Measurements from ENCODE around the gene PRKD1.

Gene PRKD1

GRCh38 chr14:29668201-29668600, 259.4 kb downstream of the PRKD1 start:
- no peak overlapping the region for H3K4me3 ChIP-seq (ENCODE audit: low read length)
- DNase-seq (ENCODE audit: low read depth): no peak
- peaks cover 42% of the 10 kb centered on the region for H3K4me1 ChIP-seq (ENCODE audit: control insufficient read depth, insufficient read depth, low read length)
- H3K36me3 ChIP-seq (ENCODE audit: control insufficient read depth, insufficient read depth, low read length, severe bottlenecking): peaks cover 12% of the 10 kb centered on the region
- H3K9ac ChIP-seq (ENCODE audit: low read length): no peak overlapping the region
- H3K27me3 ChIP-seq (replicated peaks; ENCODE audit: control insufficient read depth, insufficient read depth, low read length): no peaks in the 10 kb centered on the region
- no peaks in the 10 kb centered on the region for H3K9me3 ChIP-seq (ENCODE audit: control insufficient read depth, low read length)

GRCh38 chr14:29664515-29664914, 263.1 kb downstream of the PRKD1 start:
- Histone ChIP-seq H3K4me3 (ENCODE audit: low read length) (peak overlapping the region; percentile 22), H3K36me3 (ENCODE audit: control insufficient read depth, insufficient read depth, low read length, severe bottlenecking) (peaks cover 17% of the 10 kb centered on the region), H3K9ac (ENCODE audit: low read length) (peak overlapping the region; percentile 81), H3K4me1 (ENCODE audit: control insufficient read depth, insufficient read depth, low read length) (peaks cover 50% of the 10 kb centered on the region), H3K9me3 (ENCODE audit: control insufficient read depth, low read length) (no peaks in the 10 kb centered on the region), H3K27me3 (replicated peaks; ENCODE audit: control insufficient read depth, insufficient read depth, low read length) (no peaks in the 10 kb centered on the region)
- DNase-seq (ENCODE audit: low read depth): no peak

GRCh38 chr14:29663281-29663801, 264.3 kb downstream of the PRKD1 start:
- H3K9me3 ChIP-seq (ENCODE audit: control insufficient read depth, low read length): no peaks in the 10 kb centered on the region
- H3K4me1 ChIP-seq (ENCODE audit: control insufficient read depth, insufficient read depth, low read length): peaks cover 49% of the 10 kb centered on the region
- peak; percentile 62 for DNase-seq (ENCODE audit: low read depth)
- H3K27me3 ChIP-seq (replicated peaks; ENCODE audit: control insufficient read depth, insufficient read depth, low read length): no peaks in the 10 kb centered on the region
- peaks cover 17% of the 10 kb centered on the region for H3K36me3 ChIP-seq (ENCODE audit: control insufficient read depth, insufficient read depth, low read length, severe bottlenecking)
- H3K9ac ChIP-seq (ENCODE audit: low read length): peak overlapping the region; percentile 81
- peak overlapping the region; percentile 33 for H3K4me3 ChIP-seq (ENCODE audit: low read length)

GRCh38 chr14:29654901-29655550, 272.6 kb downstream of the PRKD1 start:
- peak; percentile 42 for DNase-seq (ENCODE audit: low read depth)
- peaks cover 8% of the 10 kb centered on the region for H3K36me3 ChIP-seq (ENCODE audit: control insufficient read depth, insufficient read depth, low read length, severe bottlenecking)
- H3K9ac ChIP-seq (ENCODE audit: low read length): peak overlapping the region; percentile 58
- no peaks in the 10 kb centered on the region for H3K27me3 ChIP-seq (replicated peaks; ENCODE audit: control insufficient read depth, insufficient read depth, low read length)
- H3K4me1 ChIP-seq (ENCODE audit: control insufficient read depth, insufficient read depth, low read length): peaks cover 38% of the 10 kb centered on the region
- H3K4me3 ChIP-seq (ENCODE audit: low read length): peak overlapping the region; percentile 35
- peaks cover 6% of the 10 kb centered on the region for H3K9me3 ChIP-seq (ENCODE audit: control insufficient read depth, low read length)

GRCh38 chr14:29653303-29653702, 274.3 kb downstream of the PRKD1 start:
- peaks cover 22% of the 10 kb centered on the region for H3K9me3 ChIP-seq (ENCODE audit: control insufficient read depth, low read length)
- peaks cover 20% of the 10 kb centered on the region for H3K36me3 ChIP-seq (ENCODE audit: control insufficient read depth, insufficient read depth, low read length, severe bottlenecking)
- no peak for DNase-seq (ENCODE audit: low read depth)
- H3K4me3 ChIP-seq (ENCODE audit: low read length): no peak overlapping the region
- H3K27me3 ChIP-seq (replicated peaks; ENCODE audit: control insufficient read depth, insufficient read depth, low read length): no peaks in the 10 kb centered on the region
- peaks cover 38% of the 10 kb centered on the region for H3K4me1 ChIP-seq (ENCODE audit: control insufficient read depth, insufficient read depth, low read length)
- H3K9ac ChIP-seq (ENCODE audit: low read length): no peak overlapping the region

GRCh38 chr14:29652571-29652970, 275.1 kb downstream of the PRKD1 start:
- Histone ChIP-seq H3K4me1 (ENCODE audit: control insufficient read depth, insufficient read depth, low read length) (peaks cover 38% of the 10 kb centered on the region), H3K36me3 (ENCODE audit: control insufficient read depth, insufficient read depth, low read length, severe bottlenecking) (peaks cover 23% of the 10 kb centered on the region), H3K9ac (ENCODE audit: low read length) (no peak overlapping the region), H3K27me3 (replicated peaks; ENCODE audit: control insufficient read depth, insufficient read depth, low read length) (no peaks in the 10 kb centered on the region), H3K4me3 (ENCODE audit: low read length) (no peak overlapping the region), H3K9me3 (ENCODE audit: control insufficient read depth, low read length) (peaks cover 29% of the 10 kb centered on the region)
- DNase-seq (ENCODE audit: low read depth): peak; percentile 22

GRCh38 chr14:29650554-29651269, 276.9 kb downstream of the PRKD1 start:
- Histone ChIP-seq H3K36me3 (ENCODE audit: control insufficient read depth, insufficient read depth, low read length, severe bottlenecking) (peaks cover 40% of the 10 kb centered on the region), H3K27me3 (replicated peaks; ENCODE audit: control insufficient read depth, insufficient read depth, low read length) (no peaks in the 10 kb centered on the region), H3K9me3 (ENCODE audit: control insufficient read depth, low read length) (peaks cover 48% of the 10 kb centered on the region), H3K9ac (ENCODE audit: low read length) (no peak overlapping the region), H3K4me3 (ENCODE audit: low read length) (no peak overlapping the region), H3K4me1 (ENCODE audit: control insufficient read depth, insufficient read depth, low read length) (peaks cover 30% of the 10 kb centered on the region)
- DNase-seq (ENCODE audit: low read depth): no peak

- Histone ChIP-seq H3K4me3 (ENCODE audit: low read length) (peak overlapping the region; percentile 40), H3K27me3 (replicated peaks; ENCODE audit: control insufficient read depth, insufficient read depth, low read length) (no peaks in the 10 kb centered on the region), H3K9ac (ENCODE audit: low read length) (no peak overlapping the region), H3K4me1 (ENCODE audit: control insufficient read depth, insufficient read depth, low read length) (peaks cover 15% of the 10 kb centered on the region), H3K9me3 (ENCODE audit: control insufficient read depth, low read length) (peaks cover 54% of the 10 kb centered on the region), H3K36me3 (ENCODE audit: control insufficient read depth, insufficient read depth, low read length, severe bottlenecking) (peaks cover 44% of the 10 kb centered on the region)
- DNase-seq (ENCODE audit: low read depth): no peak
Measured at GRCh38 chr14:29649170-29649569, 278.5 kb downstream of the PRKD1 start.

GRCh38 chr14:29648045-29648444, 279.6 kb downstream of the PRKD1 start:
- Histone ChIP-seq H3K27me3 (replicated peaks; ENCODE audit: control insufficient read depth, insufficient read depth, low read length) (no peaks in the 10 kb centered on the region), H3K36me3 (ENCODE audit: control insufficient read depth, insufficient read depth, low read length, severe bottlenecking) (peaks cover 44% of the 10 kb centered on the region), H3K4me3 (ENCODE audit: low read length) (peak overlapping the region; percentile 46), H3K9ac (ENCODE audit: low read length) (no peak overlapping the region), H3K9me3 (ENCODE audit: control insufficient read depth, low read length) (peaks cover 54% of the 10 kb centered on the region), H3K4me1 (ENCODE audit: control insufficient read depth, insufficient read depth, low read length) (peaks cover 12% of the 10 kb centered on the region)
- peak; percentile 36 for DNase-seq (ENCODE audit: low read depth)

- Histone ChIP-seq H3K9ac (ENCODE audit: low read length) (no peak overlapping the region), H3K9me3 (ENCODE audit: control insufficient read depth, low read length) (peaks cover 50% of the 10 kb centered on the region), H3K27me3 (replicated peaks; ENCODE audit: control insufficient read depth, insufficient read depth, low read length) (no peaks in the 10 kb centered on the region), H3K4me1 (ENCODE audit: control insufficient read depth, insufficient read depth, low read length) (no peaks in the 10 kb centered on the region), H3K36me3 (ENCODE audit: control insufficient read depth, insufficient read depth, low read length, severe bottlenecking) (peaks cover 40% of the 10 kb centered on the region), H3K4me3 (ENCODE audit: low read length) (peak overlapping the region; percentile 33)
- DNase-seq (ENCODE audit: low read depth): no peak
Measured at GRCh38 chr14:29645117-29645516, 282.5 kb downstream of the PRKD1 start.

GRCh38 chr14:29643433-29644211, 284.0 kb downstream of the PRKD1 start:
- Histone ChIP-seq H3K4me1 (ENCODE audit: control insufficient read depth, insufficient read depth, low read length) (no peaks in the 10 kb centered on the region), H3K9ac (ENCODE audit: low read length) (no peak overlapping the region), H3K9me3 (ENCODE audit: control insufficient read depth, low read length) (peaks cover 35% of the 10 kb centered on the region), H3K4me3 (ENCODE audit: low read length) (no peak overlapping the region), H3K36me3 (ENCODE audit: control insufficient read depth, insufficient read depth, low read length, severe bottlenecking) (peaks cover 27% of the 10 kb centered on the region), H3K27me3 (replicated peaks; ENCODE audit: control insufficient read depth, insufficient read depth, low read length) (no peaks in the 10 kb centered on the region)
- DNase-seq (ENCODE audit: low read depth): peak; percentile 61

Data from adipocyte (in vitro differentiated cells).